ENCODE data around the gene FAM110D.
A peak's percentile ranks its signal among the peaks of the same experiment; 100 is the strongest.

The FAM110D gene

DNA sequence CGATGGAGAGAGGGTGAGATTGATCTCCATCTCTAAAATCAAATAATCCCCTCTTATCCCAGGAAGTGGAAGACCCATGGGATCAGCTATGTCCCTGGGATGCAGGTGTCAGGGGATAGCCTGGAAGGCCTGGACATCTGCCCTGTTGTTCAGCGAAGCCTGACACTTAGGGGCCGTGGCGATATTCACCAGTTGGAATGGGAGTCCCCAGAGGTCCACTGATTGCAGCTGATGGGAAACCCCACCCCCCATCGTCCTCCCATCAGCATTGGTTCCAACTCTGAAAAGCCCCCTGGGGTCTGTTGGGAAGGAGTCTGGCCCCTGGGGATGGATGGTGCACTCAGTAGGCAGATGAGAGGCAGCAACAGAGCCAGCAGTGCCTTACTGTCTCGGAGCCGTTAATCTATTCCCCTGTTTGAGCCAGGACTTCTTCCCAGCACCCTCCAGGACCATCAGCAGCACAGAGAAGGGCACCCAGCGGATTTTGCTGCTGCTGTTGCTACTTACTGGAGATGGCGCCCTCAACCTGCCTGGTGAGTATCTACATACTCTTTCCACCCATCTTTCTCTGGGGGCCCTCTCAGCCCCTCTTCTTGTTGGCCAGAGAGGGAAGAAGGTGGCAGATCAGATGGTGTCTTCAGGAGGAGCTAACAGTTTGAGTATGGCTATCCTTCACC lies 44.9 kb downstream of the FAM110D start:
- no peak for TF ChIP-seq USF1 (IDR thresholded peaks at IDR 0.05)
- TF ChIP-seq RAD21 (IDR thresholded peaks at IDR 0.05; ENCODE audit: low read depth) = peak; percentile 54

- TF ChIP-seq USF1 (IDR thresholded peaks at IDR 0.05) = no peak
- no peak for TF ChIP-seq TEAD4 (IDR thresholded peaks at IDR 0.05)
- no peak for TF ChIP-seq EP300 (IDR thresholded peaks at IDR 0.05; ENCODE audit: borderline replicate concordance)
- no peak for TF ChIP-seq ZBTB7A (IDR thresholded peaks at IDR 0.05; ENCODE audit: low read depth)
Measured at GRCh38 chr1:26210147-26210870, 51.4 kb downstream of the FAM110D start.

DNA sequence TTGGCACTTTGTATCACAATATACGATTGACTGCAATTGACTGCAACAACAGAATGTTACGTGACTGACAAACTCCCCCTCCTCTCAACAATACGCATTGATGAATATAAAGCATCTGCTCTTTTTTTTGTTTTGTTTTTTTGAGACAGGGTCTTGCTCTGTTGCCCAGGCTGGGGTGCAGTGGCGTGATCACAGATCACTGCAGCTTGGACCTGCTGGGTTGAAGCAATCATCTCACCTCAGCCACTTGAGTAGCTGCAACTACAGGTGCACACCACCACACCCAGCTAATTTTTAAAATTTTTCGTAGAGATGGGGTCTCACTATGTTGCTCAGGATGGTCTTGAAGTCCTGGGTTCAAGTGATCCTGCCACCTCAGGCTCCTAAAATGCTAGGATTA lies 53.8 kb downstream of the FAM110D start:
- TF ChIP-seq CEBPB (IDR thresholded peaks at IDR 0.05) (no peak), ZBTB7A (IDR thresholded peaks at IDR 0.05; ENCODE audit: low read depth) (no peak), USF1 (IDR thresholded peaks at IDR 0.05) (no peak), TAF1 (IDR thresholded peaks at IDR 0.05; ENCODE audit: low read depth) (no peak), FOXM1 (IDR thresholded peaks at IDR 0.05; ENCODE audit: borderline replicate concordance, low read depth) (no peak), EGR1 (IDR thresholded peaks at IDR 0.05) (no peak), RAD21 (IDR thresholded peaks at IDR 0.05; ENCODE audit: low read depth) (no peak), CREB1 (IDR thresholded peaks at IDR 0.05; ENCODE audit: low read depth) (no peak), TEAD4 (IDR thresholded peaks at IDR 0.05) (no peak), REST (IDR thresholded peaks at IDR 0.05; ENCODE audit: low read depth) (no peak), YY1 (IDR thresholded peaks at IDR 0.05; ENCODE audit: low read depth) (no peak), MAX (IDR thresholded peaks at IDR 0.05) (no peak), NFIC (IDR thresholded peaks at IDR 0.05) (no peak), TCF12 (IDR thresholded peaks at IDR 0.05; ENCODE audit: low read depth) (no peak), EP300 (IDR thresholded peaks at IDR 0.05; ENCODE audit: borderline replicate concordance) (no peak)

- no peak for TF ChIP-seq TEAD4 (IDR thresholded peaks at IDR 0.05)
- no peak for TF ChIP-seq MAX (IDR thresholded peaks at IDR 0.05)
- TF ChIP-seq REST (IDR thresholded peaks at IDR 0.05; ENCODE audit: low read depth) = no peak
- no peak for TF ChIP-seq YY1 (IDR thresholded peaks at IDR 0.05; ENCODE audit: low read depth)
- no peak for TF ChIP-seq CEBPB (IDR thresholded peaks at IDR 0.05)
- no peak for TF ChIP-seq FOXM1 (IDR thresholded peaks at IDR 0.05; ENCODE audit: borderline replicate concordance, low read depth)
- no peak for TF ChIP-seq ZBTB7A (IDR thresholded peaks at IDR 0.05; ENCODE audit: low read depth)
- TF ChIP-seq CREB1 (IDR thresholded peaks at IDR 0.05; ENCODE audit: low read depth) = no peak
- TF ChIP-seq EP300 (IDR thresholded peaks at IDR 0.05; ENCODE audit: borderline replicate concordance) = no peak
- no peak for TF ChIP-seq TAF1 (IDR thresholded peaks at IDR 0.05; ENCODE audit: low read depth)
- TF ChIP-seq NFIC (IDR thresholded peaks at IDR 0.05) = no peak
- no peak for TF ChIP-seq EGR1 (IDR thresholded peaks at IDR 0.05)
- TF ChIP-seq USF1 (IDR thresholded peaks at IDR 0.05) = no peak
- TF ChIP-seq TCF12 (IDR thresholded peaks at IDR 0.05; ENCODE audit: low read depth) = no peak
- TF ChIP-seq RAD21 (IDR thresholded peaks at IDR 0.05; ENCODE audit: low read depth) = no peak
Measured at GRCh38 chr1:26213335-26213905, 54.5 kb downstream of the FAM110D start.

Measured in Ishikawa (cell line).